Stimulated activated CD8-positive, alpha-beta memory T cell treated with anti-CD3 and anti-CD28 coated beads, Interleukin-12 subunit alpha, Interleukin-12 subunit beta, amount 100 ng/mL, for 1 hour (primary cell): Measurements from ENCODE around the gene VTA1.
"Not testable (repeated sequence)": the region's sequence is repeated elsewhere in the genome, so short reads cannot be mapped to it uniquely, and the experiment has no call there.

Source experiments
- DNase-seq: peaks from one replicate; pipeline ENCODE4 v3.0.0-alpha.2; 2020; ENCODE audit warnings: low read depth

The VTA1 gene

GRCh38 chr6:142146828-142147662 lies at the start of gene VTA1, which contains the start of gene NMBR:
Gene VTA1 (plus strand): TSS chr6:142147263. CDS start chr6:142147288, 25 bp downstream.
Gene NMBR (minus strand): TSS chr6:142147122. CDS start chr6:142088658, 58,464 bp downstream.
- DNase-seq = peak; percentile 95

GRCh38 chr6:142104820-142105219 lies 42.2 kb upstream of the VTA1 start:
- not testable (repeated sequence) for DNase-seq

GRCh38 chr6:142110820-142111219 lies 36.2 kb upstream of the VTA1 start:
- DNase-seq = not testable (repeated sequence)

GRCh38 chr6:142112451-142113061 lies 34.5 kb upstream of the VTA1 start:
- DNase-seq = peak; percentile 51

GRCh38 chr6:142117366-142117765 lies 29.7 kb upstream of the VTA1 start:
- no peak for DNase-seq

GRCh38 chr6:142118328-142118727 lies 28.7 kb upstream of the VTA1 start:
- no peak for DNase-seq

GRCh38 chr6:142118925-142119324 lies 28.1 kb upstream of the VTA1 start:
- DNase-seq = no peak

GRCh38 chr6:142121342-142121741 lies 25.7 kb upstream of the VTA1 start:
- no peak for DNase-seq

- no peak for DNase-seq
Measured at GRCh38 chr6:142130814-142131213, 16.2 kb upstream of the VTA1 start.

GRCh38 chr6:142132625-142133024 lies 14.4 kb upstream of the VTA1 start, which contains the start of gene GJE1:
Gene GJE1 (plus strand): TSS chr6:142132925. CDS start chr6:142133159, 234 bp downstream.
- no peak for DNase-seq

GRCh38 chr6:142138876-142139275 lies 8.2 kb upstream of the VTA1 start:
- no peak for DNase-seq

GRCh38 chr6:142141531-142141930 lies 5.5 kb upstream of the VTA1 start:
- DNase-seq = not testable (repeated sequence)

GRCh38 chr6:142152746-142153145 lies 5.7 kb downstream of the VTA1 start:
- DNase-seq = no peak

GRCh38 chr6:142153196-142153595 lies 6.1 kb downstream of the VTA1 start:
- no peak for DNase-seq

GRCh38 chr6:142154336-142154735 lies 7.3 kb downstream of the VTA1 start:
- no peak for DNase-seq

- DNase-seq = no peak
Measured at GRCh38 chr6:142155091-142155490, 8.0 kb downstream of the VTA1 start.

GRCh38 chr6:142155895-142156757 lies 9.1 kb downstream of the VTA1 start:
- DNase-seq = no peak

- not testable (repeated sequence) for DNase-seq
Measured at GRCh38 chr6:142156758-142157068, 9.7 kb downstream of the VTA1 start.

GRCh38 chr6:142162780-142163179 lies 15.7 kb downstream of the VTA1 start:
- DNase-seq = no peak

- DNase-seq = no peak
Measured at GRCh38 chr6:142165227-142165626, 18.2 kb downstream of the VTA1 start.

GRCh38 chr6:142167071-142167470 lies 20.0 kb downstream of the VTA1 start:
- no peak for DNase-seq

GRCh38 chr6:142167486-142167885 lies 20.4 kb downstream of the VTA1 start:
- DNase-seq = no peak
